ENCODE data around the gene ANKRD34C.

DNA sequence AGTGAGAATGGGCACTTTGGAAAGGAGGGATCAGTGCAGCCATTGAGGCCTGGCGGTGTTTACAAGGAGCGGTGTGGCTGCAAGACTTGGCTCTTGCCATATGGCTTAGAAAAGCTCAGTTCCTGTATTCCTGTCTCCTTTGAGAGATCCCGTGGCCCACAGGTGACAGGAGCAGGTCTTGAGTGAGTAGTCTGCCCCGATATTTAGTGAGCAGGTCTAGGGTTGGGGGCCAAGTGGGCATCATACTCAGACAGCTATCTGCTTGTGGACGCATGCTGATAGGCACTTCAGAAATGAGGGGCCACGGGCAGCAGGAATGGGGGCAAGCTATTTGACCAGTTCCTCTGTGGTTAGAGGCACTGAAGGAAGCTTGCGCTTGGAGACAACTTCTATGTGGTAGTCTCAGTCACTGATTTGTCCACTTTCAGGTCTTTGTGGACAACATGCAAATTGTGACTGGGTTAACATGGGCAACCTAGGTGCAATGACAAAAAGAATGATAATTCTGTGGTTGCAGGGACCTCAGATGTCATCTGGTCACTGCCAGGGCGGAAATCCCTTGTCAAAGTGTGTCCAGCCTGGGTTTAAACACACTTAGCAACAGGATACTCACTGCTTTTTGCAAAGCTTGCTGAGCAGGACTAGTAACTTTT is 29.5 kb downstream of the ANKRD34C start:
- TF ChIP-seq CTCF (optimal IDR thresholded peaks at IDR 0.05 in 1 of 3, IDR thresholded peaks at IDR 0.05 in 1 of 3, conservative IDR thresholded peaks at IDR 0.05 in 1 of 3; ENCODE audit: extremely low read depth in 1 of 3, insufficient read depth in 2 of 3, low read length in 3 of 3) = no peak
- no peak for TF ChIP-seq EZH2 (IDR thresholded peaks at IDR 0.05; ENCODE audit: low read length)
